Measurements from ENCODE around the gene SETSIP. TPM values are rescaled to one million over a fixed set of nuclear protein-coding genes. Genes with fewer than 3 reads are reported as not detected.

The SETSIP gene
- total and polyA plus RNA-seq, 4 donors: 0.09 TPM; not detected in 3

DNA sequence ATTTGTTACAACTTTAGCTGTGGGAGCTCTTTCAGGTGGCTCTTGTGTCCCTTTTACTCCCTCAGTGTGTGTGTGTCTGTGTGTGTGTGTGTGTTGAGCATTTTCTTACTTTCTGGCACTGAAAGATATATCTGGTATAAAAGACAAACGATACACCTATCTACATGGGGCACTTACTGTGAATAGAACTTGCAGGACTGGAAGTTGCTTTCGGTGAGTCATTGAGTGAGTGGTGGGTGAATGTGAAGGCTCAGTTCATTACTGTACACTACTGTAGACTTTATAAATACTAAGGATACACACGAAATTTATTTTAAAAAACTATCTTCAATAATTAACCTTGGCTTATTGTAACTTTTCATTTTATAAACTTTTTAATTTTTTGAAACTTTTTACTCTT lies 43.6 kb upstream of the SETSIP start:
- H3K27me3 ChIP-seq (ENCODE audit: control insufficient read depth in 4 of 4, insufficient read depth in 4 of 4, low read length in 3 of 4): no peaks in the 10 kb centered on the region
- no peaks in the 10 kb centered on the region for H3K4me1 ChIP-seq (ENCODE audit: control insufficient read depth in 4 of 4, insufficient read depth in 4 of 4, low read length in 3 of 4)
- DNase-seq (ENCODE audit: low spot score): no peak
- H3K9ac ChIP-seq (ENCODE audit: low read depth in 1 of 2, low read length in 2 of 2): no peak overlapping the region
- TF ChIP-seq FOXA1 (IDR thresholded peaks at IDR 0.05): no peak
- no peak for TF ChIP-seq RXRA (IDR thresholded peaks at IDR 0.05)
- TF ChIP-seq HNF4A (conservative IDR thresholded peaks at IDR 0.05): no peak
- no peak for TF ChIP-seq HNF4G (IDR thresholded peaks at IDR 0.05)
- TF ChIP-seq, protein P1, sequence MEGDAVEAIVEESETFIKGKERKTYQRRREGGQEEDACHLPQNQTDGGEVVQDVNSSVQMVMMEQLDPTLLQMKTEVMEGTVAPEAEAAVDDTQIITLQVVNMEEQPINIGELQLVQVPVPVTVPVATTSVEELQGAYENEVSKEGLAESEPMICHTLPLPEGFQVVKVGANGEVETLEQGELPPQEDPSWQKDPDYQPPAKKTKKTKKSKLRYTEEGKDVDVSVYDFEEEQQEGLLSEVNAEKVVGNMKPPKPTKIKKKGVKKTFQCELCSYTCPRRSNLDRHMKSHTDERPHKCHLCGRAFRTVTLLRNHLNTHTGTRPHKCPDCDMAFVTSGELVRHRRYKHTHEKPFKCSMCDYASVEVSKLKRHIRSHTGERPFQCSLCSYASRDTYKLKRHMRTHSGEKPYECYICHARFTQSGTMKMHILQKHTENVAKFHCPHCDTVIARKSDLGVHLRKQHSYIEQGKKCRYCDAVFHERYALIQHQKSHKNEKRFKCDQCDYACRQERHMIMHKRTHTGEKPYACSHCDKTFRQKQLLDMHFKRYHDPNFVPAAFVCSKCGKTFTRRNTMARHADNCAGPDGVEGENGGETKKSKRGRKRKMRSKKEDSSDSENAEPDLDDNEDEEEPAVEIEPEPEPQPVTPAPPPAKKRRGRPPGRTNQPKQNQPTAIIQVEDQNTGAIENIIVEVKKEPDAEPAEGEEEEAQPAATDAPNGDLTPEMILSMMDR (IDR thresholded peaks at IDR 0.05; ENCODE audit: low read depth, low read length, missing input control): no peak
- TF ChIP-seq, protein P2, sequence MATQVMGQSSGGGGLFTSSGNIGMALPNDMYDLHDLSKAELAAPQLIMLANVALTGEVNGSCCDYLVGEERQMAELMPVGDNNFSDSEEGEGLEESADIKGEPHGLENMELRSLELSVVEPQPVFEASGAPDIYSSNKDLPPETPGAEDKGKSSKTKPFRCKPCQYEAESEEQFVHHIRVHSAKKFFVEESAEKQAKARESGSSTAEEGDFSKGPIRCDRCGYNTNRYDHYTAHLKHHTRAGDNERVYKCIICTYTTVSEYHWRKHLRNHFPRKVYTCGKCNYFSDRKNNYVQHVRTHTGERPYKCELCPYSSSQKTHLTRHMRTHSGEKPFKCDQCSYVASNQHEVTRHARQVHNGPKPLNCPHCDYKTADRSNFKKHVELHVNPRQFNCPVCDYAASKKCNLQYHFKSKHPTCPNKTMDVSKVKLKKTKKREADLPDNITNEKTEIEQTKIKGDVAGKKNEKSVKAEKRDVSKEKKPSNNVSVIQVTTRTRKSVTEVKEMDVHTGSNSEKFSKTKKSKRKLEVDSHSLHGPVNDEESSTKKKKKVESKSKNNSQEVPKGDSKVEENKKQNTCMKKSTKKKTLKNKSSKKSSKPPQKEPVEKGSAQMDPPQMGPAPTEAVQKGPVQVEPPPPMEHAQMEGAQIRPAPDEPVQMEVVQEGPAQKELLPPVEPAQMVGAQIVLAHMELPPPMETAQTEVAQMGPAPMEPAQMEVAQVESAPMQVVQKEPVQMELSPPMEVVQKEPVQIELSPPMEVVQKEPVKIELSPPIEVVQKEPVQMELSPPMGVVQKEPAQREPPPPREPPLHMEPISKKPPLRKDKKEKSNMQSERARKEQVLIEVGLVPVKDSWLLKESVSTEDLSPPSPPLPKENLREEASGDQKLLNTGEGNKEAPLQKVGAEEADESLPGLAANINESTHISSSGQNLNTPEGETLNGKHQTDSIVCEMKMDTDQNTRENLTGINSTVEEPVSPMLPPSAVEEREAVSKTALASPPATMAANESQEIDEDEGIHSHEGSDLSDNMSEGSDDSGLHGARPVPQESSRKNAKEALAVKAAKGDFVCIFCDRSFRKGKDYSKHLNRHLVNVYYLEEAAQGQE (IDR thresholded peaks at IDR 0.05): no peak
- TF ChIP-seq SP1 (IDR thresholded peaks at IDR 0.05): no peak
- TF ChIP-seq GABPA (IDR thresholded peaks at IDR 0.05 in 1 of 2, conservative IDR thresholded peaks at IDR 0.05 in 1 of 2): no peak
- no peak for TF ChIP-seq YY1 (IDR thresholded peaks at IDR 0.05)
- TF ChIP-seq NR2F2 (IDR thresholded peaks at IDR 0.05): no peak
- TF ChIP-seq JUND (IDR thresholded peaks at IDR 0.05): no peak
- TF ChIP-seq TAF1 (conservative IDR thresholded peaks at IDR 0.05): no peak
- TF ChIP-seq, protein P3, sequence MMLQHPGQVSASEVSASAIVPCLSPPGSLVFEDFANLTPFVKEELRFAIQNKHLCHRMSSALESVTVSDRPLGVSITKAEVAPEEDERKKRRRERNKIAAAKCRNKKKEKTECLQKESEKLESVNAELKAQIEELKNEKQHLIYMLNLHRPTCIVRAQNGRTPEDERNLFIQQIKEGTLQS (IDR thresholded peaks at IDR 0.05): no peak
- TF ChIP-seq, protein P4, sequence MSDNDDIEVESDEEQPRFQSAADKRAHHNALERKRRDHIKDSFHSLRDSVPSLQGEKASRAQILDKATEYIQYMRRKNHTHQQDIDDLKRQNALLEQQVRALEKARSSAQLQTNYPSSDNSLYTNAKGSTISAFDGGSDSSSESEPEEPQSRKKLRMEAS (IDR thresholded peaks at IDR 0.05): no peak
- no peak for TF ChIP-seq RAD21 (IDR thresholded peaks at IDR 0.05)
- no peak for TF ChIP-seq FOXA2 (IDR thresholded peaks at IDR 0.05)
- TF ChIP-seq, protein P5, sequence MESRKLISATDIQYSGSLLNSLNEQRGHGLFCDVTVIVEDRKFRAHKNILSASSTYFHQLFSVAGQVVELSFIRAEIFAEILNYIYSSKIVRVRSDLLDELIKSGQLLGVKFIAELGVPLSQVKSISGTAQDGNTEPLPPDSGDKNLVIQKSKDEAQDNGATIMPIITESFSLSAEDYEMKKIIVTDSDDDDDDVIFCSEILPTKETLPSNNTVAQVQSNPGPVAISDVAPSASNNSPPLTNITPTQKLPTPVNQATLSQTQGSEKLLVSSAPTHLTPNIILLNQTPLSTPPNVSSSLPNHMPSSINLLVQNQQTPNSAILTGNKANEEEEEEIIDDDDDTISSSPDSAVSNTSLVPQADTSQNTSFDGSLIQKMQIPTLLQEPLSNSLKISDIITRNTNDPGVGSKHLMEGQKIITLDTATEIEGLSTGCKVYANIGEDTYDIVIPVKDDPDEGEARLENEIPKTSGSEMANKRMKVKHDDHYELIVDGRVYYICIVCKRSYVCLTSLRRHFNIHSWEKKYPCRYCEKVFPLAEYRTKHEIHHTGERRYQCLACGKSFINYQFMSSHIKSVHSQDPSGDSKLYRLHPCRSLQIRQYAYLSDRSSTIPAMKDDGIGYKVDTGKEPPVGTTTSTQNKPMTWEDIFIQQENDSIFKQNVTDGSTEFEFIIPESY (IDR thresholded peaks at IDR 0.05): no peak
- no peak for TF ChIP-seq EGR1 (IDR thresholded peaks at IDR 0.05; ENCODE audit: low read depth in 2 of 2)
- WGBS: 91% methylated on average over 3 of the region's 3 CpGs
- no peak overlapping the region for H3K27ac ChIP-seq (ENCODE audit: low read depth in 1 of 2, low read length in 2 of 2)
- no peak overlapping the region for H3K4me3 ChIP-seq (ENCODE audit: low read depth in 1 of 3, low read length in 3 of 3)
- no peaks in the 10 kb centered on the region for H3K9me3 ChIP-seq (ENCODE audit: control insufficient read depth in 4 of 4, low read length in 3 of 4)
- no peaks in the 10 kb centered on the region for H3K36me3 ChIP-seq (ENCODE audit: control insufficient read depth in 4 of 4, insufficient read depth in 3 of 4, low read depth in 1 of 4, low read length in 3 of 4)
